Activated B cell treated with CpG ODN at 0.5 μM for 24 hours (primary cell): ENCODE results near the gene PTGES3. TPM values are rescaled to one million over a fixed set of nuclear protein-coding genes. Genes with fewer than 3 reads are reported as not detected.
A peak's percentile ranks its signal among the peaks of the same experiment; 100 is the strongest.

Experiments used
- ATAC-seq: fragments of 200-7000 bp; cut with Tn5 transposase; one replicate; pipeline ENCODE4 v1.10.0; 2021; ENCODE audit warnings: low read depth, mild to moderate bottlenecking, moderate library complexity
- CTCF ChIA-PET: fragments of 350-600 bp; sonication (Branson Sonifier 250); formaldehyde crosslinking; loops from one replicate; lab custom pipeline; 2021; ENCODE audit warnings: antibody characterized with exemption; lab: Charles Lee
- POLR2A ChIA-PET: fragments of 350-600 bp; sonication (Branson Sonifier 250); formaldehyde crosslinking; loops from one replicate; lab custom pipeline; 2021; ENCODE audit warnings: antibody characterized with exemption; lab: Charles Lee
- DNase-seq: peaks from one replicate; pipeline ENCODE4 v3.0.0; 2022
- H3K27ac Mint-ChIP-seq: one replicate; pipeline ENCODE4 v1.8.0; 2020; ENCODE audit warnings: mixed read lengths
- H3K27me3 Mint-ChIP-seq: one replicate; pipeline ENCODE4 v1.8.0; 2021; ENCODE audit warnings: mixed read lengths
- H3K36me3 Mint-ChIP-seq: one replicate; pipeline ENCODE4 v1.8.0; 2021; ENCODE audit warnings: low read depth, mixed read lengths
- H3K4me1 Mint-ChIP-seq: one replicate; pipeline ENCODE4 v1.8.0; 2021; ENCODE audit warnings: mixed read lengths
- H3K4me3 Mint-ChIP-seq: one replicate; pipeline ENCODE4 v1.8.0; 2020; ENCODE audit warnings: mild to moderate bottlenecking, mixed read lengths
- H3K9me3 Mint-ChIP-seq: one replicate; pipeline ENCODE4 v1.8.0; 2020; ENCODE audit warnings: mixed read lengths
- CTCF ChIP-seq: fragments of 200-600 bp; IDR thresholded peaks from one replicate; pipeline ENCODE4 v1.8.0; 2022; ENCODE audit warnings: antibody characterized with exemption, mild to moderate bottlenecking
- intact Hi-C: fragments of 100-400 bp; cut with micrococcal nuclease; formaldehyde crosslinking; loops from one replicate; pipeline ENCODE4 v1.15.1; 2024
- total RNA-seq: library from RNA; stranded (reverse); gene quantifications from 2 replicates; pipeline ENCODE4 v1.2.3, GENCODE V29; 2022

Gene PTGES3
- total RNA-seq, 1 donor from 2014 or later: 183 TPM

- CTCF ChIA-PET: interaction anchor here (0.7 to 1.7 kb wide), 5 partner anchors 9 to 467 kb away, joined by 3 to 12 read pairs (median 3); no protein-coding TSS in a partner anchor
- peak within 1 kb of the TSS; percentile 99 for H3K27ac Mint-ChIP-seq
- ATAC-seq (peak; percentile 97), DNase-seq (peak; percentile 68)
- no peak for TF ChIP-seq CTCF
- no peaks in the 10 kb centered on the region for H3K27me3 Mint-ChIP-seq
- peaks cover 25% of the 10 kb centered on the region for H3K4me1 Mint-ChIP-seq
- peaks cover 47% of the 10 kb centered on the region for H3K36me3 Mint-ChIP-seq
- POLR2A ChIA-PET: interaction anchor here (0.6 to 4.7 kb wide), 20 partner anchors 10 to 465 kb away, joined by 3 to 87 read pairs (median 4); partner anchors contain the start of genes NACA, PTGES3, RNF41 and STAT6
- intact Hi-C loops: loop anchor here (1.0 kb wide), 6 partner anchors 10 to 79 kb away; partner anchors contain the start of genes NACA and PTGES3
- H3K4me3 Mint-ChIP-seq: peak within 1 kb of the TSS; percentile 97
- no peaks in the 10 kb centered on the region for H3K9me3 Mint-ChIP-seq
These were observed 42.2 kb downstream of the PTGES3 start, which contains the start of gene ATP5F1B for GRCh38 chr12:56645717-56646446. Gene ATP5F1B, minus strand, starts transcription at chr12:56645984. Its CDS starts 21 bp downstream, at chr12:56645963.

GRCh38 chr12:56645201-56645716 is 42.8 kb downstream of the PTGES3 start:
- DNase-seq: no peak
- Mint-ChIP-seq H3K4me1 (peaks cover 25% of the 10 kb centered on the region), H3K27me3 (no peaks in the 10 kb centered on the region), H3K36me3 (peaks cover 52% of the 10 kb centered on the region), H3K27ac (peak overlapping the region; percentile 99), H3K9me3 (no peaks in the 10 kb centered on the region), H3K4me3 (peak overlapping the region; percentile 97)
- intact Hi-C loops: no loop called here
- POLR2A ChIA-PET: interaction anchor here (0.6 to 4.7 kb wide), 16 partner anchors 10 to 466 kb away, joined by 3 to 87 read pairs (median 6); partner anchors contain the start of genes NACA, PTGES3 and STAT6
- no peak for ATAC-seq
- TF ChIP-seq CTCF: no peak
- CTCF ChIA-PET: interaction anchor here (0.7 to 1.7 kb wide), 4 partner anchors 9 to 467 kb away, joined by 3 to 12 read pairs (median 4); no protein-coding TSS in a partner anchor

- ChIA-PET CTCF (no interaction called here), POLR2A (interaction anchor here (0.9 to 4.7 kb wide), 9 partner anchors 9 to 156 kb away, joined by 3 to 87 read pairs (median 23); partner anchors contain the start of genes NACA and PTGES3)
- H3K27ac Mint-ChIP-seq: peak overlapping the region; percentile 99
- peaks cover 28% of the 10 kb centered on the region for H3K4me1 Mint-ChIP-seq
- peaks cover 57% of the 10 kb centered on the region for H3K36me3 Mint-ChIP-seq
- intact Hi-C loops: no loop called here
- ATAC-seq (no peak), DNase-seq (no peak)
- no peaks in the 10 kb centered on the region for H3K27me3 Mint-ChIP-seq
- no peak for TF ChIP-seq CTCF
- H3K9me3 Mint-ChIP-seq: no peaks in the 10 kb centered on the region
- peak overlapping the region; percentile 97 for H3K4me3 Mint-ChIP-seq
These were observed 43.4 kb downstream of the PTGES3 start for GRCh38 chr12:56644654-56645053.

GRCh38 chr12:56641219-56641618 is 46.9 kb downstream of the PTGES3 start:
- DNase-seq: no peak
- TF ChIP-seq CTCF: no peak
- ATAC-seq: no peak
- no peak overlapping the region for H3K4me3 Mint-ChIP-seq
- intact Hi-C loops: no loop called here
- H3K36me3 Mint-ChIP-seq: peaks cover 83% of the 10 kb centered on the region
- POLR2A ChIA-PET: interaction anchor here (0.7 to 2.5 kb wide), 2 partner anchors 17 to 46 kb away, joined by 4 to 6 read pairs; no protein-coding TSS in a partner anchor
- CTCF ChIA-PET: interaction anchor here (0.6 kb wide), 1 partner anchor 38 kb away, joined by 5 read pairs; no protein-coding TSS in a partner anchor
- H3K27me3 Mint-ChIP-seq: no peaks in the 10 kb centered on the region
- peaks cover 44% of the 10 kb centered on the region for H3K4me1 Mint-ChIP-seq
- H3K9me3 Mint-ChIP-seq: no peaks in the 10 kb centered on the region
- no peak overlapping the region for H3K27ac Mint-ChIP-seq
